NCI-H1092 treated with DMSO at 0.1 percent for 48 hours (cell line): ENCODE measurements around the gene DOP1B.

Experiments
- DNase-seq: peaks from one replicate; lab custom pipeline; 2025; lab: John Stamatoyannopoulos, UW

DOP1B gene

DNA sequence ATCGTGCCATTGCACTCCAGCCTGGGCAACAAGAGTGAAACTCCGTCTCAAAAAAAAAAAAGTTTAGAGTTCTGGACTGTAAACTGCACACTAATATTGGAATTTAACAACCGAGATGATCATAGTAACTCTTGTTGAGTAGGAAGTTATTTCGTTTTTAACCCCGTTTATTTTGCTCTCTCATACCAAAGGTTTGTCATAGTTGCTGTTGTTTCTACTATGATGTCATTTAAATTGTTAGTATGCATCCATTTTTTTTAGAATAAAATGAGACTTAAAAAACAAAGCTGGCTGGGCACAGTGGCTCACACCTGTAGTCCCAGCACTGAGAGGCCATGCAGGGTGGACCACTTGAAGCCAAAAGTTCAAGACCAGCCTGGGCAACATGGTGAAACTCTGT lies 49.3 kb downstream of the DOP1B start:
- DNase-seq = no peak
